ENCODE results near the gene STAM.

STAM gene

DNA sequence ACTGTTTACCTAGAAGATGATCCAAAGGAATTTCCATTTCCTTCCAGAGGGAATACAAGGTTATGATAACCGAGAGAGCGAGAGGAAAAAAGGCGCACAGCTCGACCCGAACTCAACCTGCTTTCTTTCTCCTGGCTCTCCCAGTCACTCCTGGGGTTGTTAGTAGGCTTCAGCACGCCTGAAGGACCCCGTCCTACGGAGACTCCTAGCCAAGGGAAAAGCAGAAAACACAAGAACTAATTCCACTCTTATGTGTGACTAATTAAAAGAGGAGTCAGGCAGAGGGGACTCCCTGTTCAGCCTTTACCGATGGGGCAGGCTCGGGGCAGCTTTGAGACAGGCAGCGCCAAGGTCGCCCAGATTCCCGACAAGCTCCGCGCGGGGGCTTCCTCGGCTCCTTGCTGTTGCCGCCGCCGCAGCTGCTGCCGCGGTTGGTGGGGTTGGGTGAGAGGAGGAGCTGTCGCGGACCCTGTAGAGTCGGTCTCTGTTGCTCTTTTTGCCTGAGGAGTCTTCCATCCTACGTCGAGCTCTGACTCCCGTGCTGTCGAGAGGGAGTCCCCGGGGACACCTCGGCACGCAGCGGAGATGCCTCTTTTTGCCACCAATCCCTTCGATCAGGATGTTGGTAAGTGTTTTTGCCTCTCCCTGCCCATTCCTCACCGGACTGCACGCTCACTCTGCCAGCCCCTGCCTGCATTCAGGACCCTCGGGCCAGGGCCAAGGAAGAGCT lies at the start of gene STAM:
TSS of gene STAM (plus strand) at position 397 of the 730 bp plus-strand sequence. CDS start at position 586, 189 bp downstream.
- DNase-seq (ENCODE audit: low spot score in 2 of 2): peak; percentile 87 to 95
- Histone ChIP-seq H3K9me3 (no peaks in the 10 kb centered on the region), H3K27me3 (ENCODE audit: low read depth) (no peaks in the 10 kb centered on the region), H3K4me1 (peaks cover 19% of the 10 kb centered on the region), H3K36me3 (replicated peaks) (no peaks in the 10 kb centered on the region), H3K4me3 (peak within 1 kb of the TSS; percentile 72)
- in situ Hi-C loops (cut with MboI; ENCODE audit: low sequenced_read_pairs): no loop called here

DNA sequence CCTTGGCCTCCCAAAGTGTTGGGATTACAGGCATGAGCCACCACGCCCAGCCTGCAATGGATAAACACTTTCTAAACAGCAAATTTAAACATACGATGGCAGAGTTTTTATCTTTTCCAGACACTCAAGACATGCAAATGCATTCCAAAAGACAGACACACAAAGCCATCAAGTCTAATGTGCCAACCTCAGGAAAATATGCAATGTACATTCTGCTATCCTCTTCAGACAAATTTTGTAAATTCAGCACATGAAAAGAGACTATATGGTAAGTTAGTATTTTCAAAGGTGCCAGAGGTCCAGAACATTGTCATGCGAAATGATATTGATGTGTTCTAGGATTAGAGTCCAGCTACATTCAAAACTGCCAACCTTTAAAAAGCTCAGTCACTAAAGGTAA lies 46.6 kb upstream of the STAM start:
- Histone ChIP-seq H3K27me3 (ENCODE audit: low read depth) (no peaks in the 10 kb centered on the region), H3K4me3 (no peak overlapping the region), H3K36me3 (replicated peaks) (no peaks in the 10 kb centered on the region), H3K9me3 (no peaks in the 10 kb centered on the region), H3K4me1 (peaks cover 13% of the 10 kb centered on the region)
- DNase-seq (ENCODE audit: low spot score in 2 of 2): peak; percentile 54 to 88
- in situ Hi-C loops (cut with MboI; ENCODE audit: low sequenced_read_pairs): no loop called here

DNA sequence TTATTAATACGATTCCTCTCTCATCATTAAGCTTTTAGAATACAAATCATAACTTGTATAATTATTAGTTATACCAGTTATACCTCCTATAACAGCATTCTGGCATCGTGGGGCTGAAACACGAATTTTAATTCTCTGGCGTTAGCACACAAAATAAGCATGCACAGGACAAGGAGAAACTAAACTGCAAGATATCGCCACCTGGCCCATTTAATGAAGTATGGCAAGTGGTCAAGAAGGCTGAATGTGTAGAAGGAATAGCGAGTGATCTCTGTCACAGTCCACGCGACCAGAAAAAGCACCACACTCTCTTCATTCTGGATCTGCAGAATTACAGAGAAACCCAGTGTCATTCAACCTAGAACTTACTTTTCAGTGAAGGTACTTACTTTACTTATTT lies 44.9 kb upstream of the STAM start:
- Histone ChIP-seq H3K4me3 (no peak overlapping the region), H3K9me3 (no peaks in the 10 kb centered on the region), H3K36me3 (replicated peaks) (peaks cover 6% of the 10 kb centered on the region; the same call in 1 of the 2 replicates), H3K4me1 (peaks cover 13% of the 10 kb centered on the region), H3K27me3 (ENCODE audit: low read depth) (no peaks in the 10 kb centered on the region)
- in situ Hi-C loops (cut with MboI; ENCODE audit: low sequenced_read_pairs): no loop called here
- peak in 1 of 2 experiments; percentile 27 for DNase-seq (ENCODE audit: low spot score in 2 of 2)

GRCh38 chr10:17605936-17606335 lies 38.0 kb upstream of the STAM start:
- in situ Hi-C loops (cut with MboI; ENCODE audit: low sequenced_read_pairs): loop anchor here (10.0 to 25.0 kb wide), 2 partner anchors 531 to 629 kb away; partner anchors contain the start of gene CACNB2
- H3K4me3 ChIP-seq: no peak overlapping the region
- H3K27me3 ChIP-seq (ENCODE audit: low read depth): no peaks in the 10 kb centered on the region
- peaks cover 6% of the 10 kb centered on the region; the same call in 1 of the 2 replicates for H3K36me3 ChIP-seq (replicated peaks)
- peaks cover 21% of the 10 kb centered on the region for H3K4me1 ChIP-seq
- H3K9me3 ChIP-seq: no peaks in the 10 kb centered on the region
- peak; percentile 59 to 62 for DNase-seq (ENCODE audit: low spot score in 2 of 2)

DNA sequence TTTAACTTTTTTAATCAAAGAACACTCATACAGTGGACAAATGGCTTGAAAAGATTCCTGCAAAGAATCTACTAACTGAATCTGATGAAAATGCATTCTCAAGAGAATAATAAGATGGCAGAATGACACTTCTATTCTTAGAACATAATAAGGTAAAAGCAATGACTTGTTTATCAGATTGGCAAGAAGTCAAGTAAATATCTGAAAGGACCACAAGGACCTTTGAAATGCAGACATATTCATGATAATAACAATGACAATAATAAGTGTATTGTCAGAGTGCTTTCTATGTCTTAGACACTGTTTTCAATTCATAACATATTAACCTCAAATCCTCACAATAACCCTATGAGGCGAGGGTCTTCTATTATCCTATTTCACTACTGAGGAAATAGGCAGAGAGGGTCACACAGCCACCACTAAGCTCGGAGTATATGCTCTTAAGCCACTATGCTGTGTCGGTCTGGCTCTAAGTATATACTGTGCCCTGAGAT lies 37.4 kb upstream of the STAM start:
- no peak overlapping the region for H3K4me3 ChIP-seq
- in situ Hi-C loops (cut with MboI; ENCODE audit: low sequenced_read_pairs): loop anchor here (10.0 to 25.0 kb wide), 2 partner anchors 531 to 628 kb away; partner anchors contain the start of gene CACNB2
- no peaks in the 10 kb centered on the region for H3K27me3 ChIP-seq (ENCODE audit: low read depth)
- peaks cover 21% of the 10 kb centered on the region for H3K4me1 ChIP-seq
- H3K9me3 ChIP-seq: no peaks in the 10 kb centered on the region
- H3K36me3 ChIP-seq (replicated peaks): peaks cover 6% of the 10 kb centered on the region; the same call in 1 of the 2 replicates
- DNase-seq (ENCODE audit: low spot score in 2 of 2): peak; percentile 49 to 95

GRCh38 chr10:17607060-17607459 lies 36.9 kb upstream of the STAM start:
- in situ Hi-C loops (cut with MboI; ENCODE audit: low sequenced_read_pairs): loop anchor here (10.0 to 25.0 kb wide), 2 partner anchors 530 to 628 kb away; partner anchors contain the start of gene CACNB2
- Histone ChIP-seq H3K27me3 (ENCODE audit: low read depth) (no peaks in the 10 kb centered on the region), H3K36me3 (replicated peaks) (peaks cover 6% of the 10 kb centered on the region; the same call in 1 of the 2 replicates), H3K4me3 (no peak overlapping the region), H3K9me3 (no peaks in the 10 kb centered on the region), H3K4me1 (peaks cover 21% of the 10 kb centered on the region)
- DNase-seq (ENCODE audit: low spot score in 2 of 2): peak in 1 of 2 experiments; percentile 61

- peaks cover 9% of the 10 kb centered on the region; the same call in 1 of the 2 replicates for H3K36me3 ChIP-seq (replicated peaks)
- H3K4me1 ChIP-seq: peaks cover 21% of the 10 kb centered on the region
- H3K27me3 ChIP-seq (ENCODE audit: low read depth): no peaks in the 10 kb centered on the region
- DNase-seq (ENCODE audit: low spot score in 2 of 2): peak; percentile 37 to 86
- no peaks in the 10 kb centered on the region for H3K9me3 ChIP-seq
- in situ Hi-C loops (cut with MboI; ENCODE audit: low sequenced_read_pairs): loop anchor here (10.0 to 25.0 kb wide), 2 partner anchors 530 to 627 kb away; partner anchors contain the start of gene CACNB2
- no peak overlapping the region for H3K4me3 ChIP-seq
These were observed 36.2 kb upstream of the STAM start for GRCh38 chr10:17607603-17608332.

- in situ Hi-C loops (cut with MboI; ENCODE audit: low sequenced_read_pairs): loop anchor here (5.0 to 25.0 kb wide), 3 partner anchors 133 to 625 kb away; partner anchors contain the start of gene CACNB2
- Histone ChIP-seq H3K36me3 (replicated peaks) (peaks cover 2% of the 10 kb centered on the region; the same call in 1 of the 2 replicates), H3K4me1 (peaks cover 21% of the 10 kb centered on the region), H3K9me3 (no peaks in the 10 kb centered on the region), H3K27me3 (ENCODE audit: low read depth) (no peaks in the 10 kb centered on the region), H3K4me3 (no peak overlapping the region)
- no peak for DNase-seq (ENCODE audit: low spot score in 2 of 2)
These were observed 34.4 kb upstream of the STAM start for GRCh38 chr10:17609523-17610079.

DNA sequence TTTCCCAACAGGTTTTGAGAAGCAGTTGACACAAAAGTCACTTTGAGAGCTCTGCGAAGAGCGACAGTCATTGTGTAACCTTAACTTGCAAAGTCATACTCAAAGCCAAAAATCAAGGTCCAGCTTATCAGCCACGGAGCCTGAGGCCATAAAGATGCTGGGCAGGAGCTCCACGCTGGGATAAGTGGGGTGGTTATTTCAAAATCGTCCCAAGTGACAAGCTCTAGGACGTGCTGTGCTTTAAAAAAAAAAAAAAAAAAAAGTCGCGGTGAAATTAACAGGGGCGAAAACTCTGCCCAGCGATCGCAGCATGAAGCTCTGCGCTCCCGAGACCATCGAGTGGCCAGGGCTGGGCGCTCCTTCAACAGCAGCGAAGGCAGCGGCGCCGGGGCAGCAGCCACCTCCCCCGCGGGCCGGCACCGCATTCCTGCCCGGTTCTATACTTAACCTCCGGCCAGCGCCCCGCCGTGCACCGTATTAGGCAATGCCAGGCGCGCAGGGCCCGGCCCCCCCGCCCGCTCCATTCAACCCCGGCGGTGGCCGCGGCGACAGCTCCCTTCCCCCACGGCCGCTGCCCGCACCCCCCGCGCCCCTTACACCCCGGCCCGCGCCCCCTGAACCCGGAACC lies 27.4 kb upstream of the STAM start:
- DNase-seq (ENCODE audit: low spot score in 2 of 2): peak; percentile 38 to 74
- peak overlapping the region; percentile 70 for H3K4me3 ChIP-seq
- H3K36me3 ChIP-seq (replicated peaks): peaks cover 7% of the 10 kb centered on the region; the same call in 1 of the 2 replicates
- H3K4me1 ChIP-seq: peaks cover 2% of the 10 kb centered on the region; the same call in 1 of the 2 replicates
- H3K9me3 ChIP-seq: no peaks in the 10 kb centered on the region
- in situ Hi-C loops (cut with MboI; ENCODE audit: low sequenced_read_pairs): loop anchor here (25.0 kb wide), 1 partner anchor 521 kb away; the partner anchor contains the start of gene CACNB2
- H3K27me3 ChIP-seq (ENCODE audit: low read depth): no peaks in the 10 kb centered on the region

DNA sequence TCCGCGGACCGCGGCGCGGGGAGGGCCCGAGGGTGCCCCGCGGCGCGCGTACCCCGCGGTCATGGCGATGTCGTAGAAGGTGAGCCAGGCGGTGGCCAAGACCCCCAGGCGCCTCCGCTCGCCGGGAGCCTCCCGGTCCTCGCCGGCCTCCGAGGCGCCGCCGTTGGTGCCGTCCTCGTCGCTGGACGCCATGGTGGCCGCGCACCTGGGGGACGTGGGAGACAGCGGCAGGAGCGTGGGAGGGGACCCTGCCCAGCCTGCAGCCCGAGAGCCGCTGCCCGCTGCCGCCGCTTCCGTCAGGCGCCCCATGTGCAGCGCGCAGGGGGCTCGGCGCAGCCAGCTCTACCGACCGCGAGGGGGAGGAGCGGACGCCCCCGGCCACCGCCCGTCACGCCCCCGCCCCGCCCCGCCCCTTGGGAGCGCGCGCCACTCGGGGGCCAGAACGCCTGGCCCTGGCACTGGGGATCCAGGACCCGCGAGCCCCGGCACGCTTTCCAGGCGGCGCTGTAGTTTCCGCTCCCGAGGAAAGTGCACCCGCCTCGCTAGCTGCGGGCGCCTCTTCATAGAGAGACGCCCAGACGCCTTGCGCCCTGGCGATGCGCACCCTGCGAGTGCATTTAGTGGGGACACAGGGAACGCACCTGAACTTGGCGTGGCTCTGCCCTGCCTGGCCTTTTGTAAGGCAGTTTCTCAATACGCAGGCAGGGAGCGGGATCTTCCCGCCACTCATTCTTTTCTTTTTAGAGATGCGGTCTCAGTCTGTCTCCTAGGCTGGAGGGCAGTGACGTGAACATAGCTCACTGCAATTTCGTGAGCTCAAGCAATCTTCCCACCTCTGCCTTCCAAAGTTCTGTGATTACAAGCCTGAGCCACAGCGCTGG lies 26.7 kb upstream of the STAM start, which contains the start of gene HACD1:
TSS of gene HACD1 (minus strand) at position 344 of the 881 bp plus-strand sequence. CDS start at position 309, 35 bp downstream.
- Histone ChIP-seq H3K36me3 (replicated peaks) (peaks cover 6% of the 10 kb centered on the region; the same call in 1 of the 2 replicates), H3K27me3 (ENCODE audit: low read depth) (no peaks in the 10 kb centered on the region), H3K4me1 (peaks cover 2% of the 10 kb centered on the region; the same call in 1 of the 2 replicates), H3K4me3 (peak within 1 kb of the TSS; percentile 70), H3K9me3 (no peaks in the 10 kb centered on the region)
- in situ Hi-C loops (cut with MboI; ENCODE audit: low sequenced_read_pairs): loop anchor here (25.0 kb wide), 1 partner anchor 520 kb away; the partner anchor contains the start of gene CACNB2
- peak; percentile 77 to 90 for DNase-seq (ENCODE audit: low spot score in 2 of 2)

GRCh38 chr10:17622061-17622460 lies 21.9 kb upstream of the STAM start:
- Histone ChIP-seq H3K4me1 (peaks cover 8% of the 10 kb centered on the region), H3K4me3 (no peak overlapping the region), H3K9me3 (no peaks in the 10 kb centered on the region), H3K27me3 (ENCODE audit: low read depth) (no peaks in the 10 kb centered on the region), H3K36me3 (replicated peaks) (no peaks in the 10 kb centered on the region)
- in situ Hi-C loops (cut with MboI; ENCODE audit: low sequenced_read_pairs): loop anchor here (25.0 kb wide), 1 partner anchor 515 kb away; the partner anchor contains the start of gene CACNB2
- DNase-seq (ENCODE audit: low spot score in 2 of 2): no peak

- Histone ChIP-seq H3K9me3 (no peaks in the 10 kb centered on the region), H3K4me3 (no peak overlapping the region), H3K36me3 (replicated peaks) (no peaks in the 10 kb centered on the region), H3K4me1 (peaks cover 6% of the 10 kb centered on the region), H3K27me3 (ENCODE audit: low read depth) (no peaks in the 10 kb centered on the region)
- in situ Hi-C loops (cut with MboI; ENCODE audit: low sequenced_read_pairs): loop anchor here (25.0 kb wide), 1 partner anchor 512 kb away; the partner anchor contains the start of gene CACNB2
- peak; percentile 49 for DNase-seq (ENCODE audit: low spot score in 2 of 2)
These were observed 19.0 kb upstream of the STAM start for GRCh38 chr10:17624996-17625395.
